ENCODE measurements around the gene NAGPA.
"Not testable (repeated sequence)": the region's sequence is repeated elsewhere in the genome, so short reads cannot be mapped to it uniquely, and the experiment has no call there.

The NAGPA gene

GRCh38 chr16:5033256-5034166, at the start of gene NAGPA:
Gene NAGPA, minus strand, starts transcription at chr16:5033935. Its CDS starts 21 bp downstream, at chr16:5033914.
- Histone ChIP-seq H3K27me3 (ENCODE audit: control insufficient read depth, insufficient read depth, low read length) (peaks cover 9% of the 10 kb centered on the region), H3K4me3 (ENCODE audit: low read depth, low read length) (peak within 1 kb of the TSS; percentile 96), H3K9me3 (ENCODE audit: control insufficient read depth, insufficient read depth, low read depth, low read length) (no peaks in the 10 kb centered on the region), H3K36me3 (ENCODE audit: control insufficient read depth, insufficient read depth, low read length) (no peaks in the 10 kb centered on the region), H3K4me1 (ENCODE audit: control insufficient read depth, insufficient read depth, low read length) (peaks cover 20% of the 10 kb centered on the region), H3K9ac (ENCODE audit: low read length) (peak within 1 kb of the TSS; percentile 81), H3K27ac (ENCODE audit: low read depth, low read length) (no peak within 1 kb of the TSS)

GRCh38 chr16:5080996-5081395, 47.3 kb upstream of the NAGPA start:
- not testable (repeated sequence) for H3K27me3 ChIP-seq (ENCODE audit: control insufficient read depth, insufficient read depth, low read length); H3K9ac ChIP-seq (ENCODE audit: low read length); H3K4me3 ChIP-seq (ENCODE audit: low read depth, low read length); H3K9me3 ChIP-seq (ENCODE audit: control insufficient read depth, insufficient read depth, low read depth, low read length); H3K4me1 ChIP-seq (ENCODE audit: control insufficient read depth, insufficient read depth, low read length); H3K27ac ChIP-seq (ENCODE audit: low read depth, low read length)
- H3K36me3 ChIP-seq (ENCODE audit: control insufficient read depth, insufficient read depth, low read length): peaks cover 27% of the 10 kb centered on the region

- H3K9me3 ChIP-seq (ENCODE audit: control insufficient read depth, insufficient read depth, low read depth, low read length); H3K4me3 ChIP-seq (ENCODE audit: low read depth, low read length); H3K27me3 ChIP-seq (ENCODE audit: control insufficient read depth, insufficient read depth, low read length); H3K4me1 ChIP-seq (ENCODE audit: control insufficient read depth, insufficient read depth, low read length); H3K27ac ChIP-seq (ENCODE audit: low read depth, low read length); H3K9ac ChIP-seq (ENCODE audit: low read length): not testable (repeated sequence)
- H3K36me3 ChIP-seq (ENCODE audit: control insufficient read depth, insufficient read depth, low read length): peaks cover 30% of the 10 kb centered on the region
These were observed 46.7 kb upstream of the NAGPA start for GRCh38 chr16:5080461-5080860.

GRCh38 chr16:5078626-5079025, 44.9 kb upstream of the NAGPA start:
- Histone ChIP-seq H3K9ac (ENCODE audit: low read length) (no peak overlapping the region), H3K27ac (ENCODE audit: low read depth, low read length) (no peak overlapping the region), H3K36me3 (ENCODE audit: control insufficient read depth, insufficient read depth, low read length) (peaks cover 34% of the 10 kb centered on the region), H3K9me3 (ENCODE audit: control insufficient read depth, insufficient read depth, low read depth, low read length) (no peaks in the 10 kb centered on the region), H3K27me3 (ENCODE audit: control insufficient read depth, insufficient read depth, low read length) (no peaks in the 10 kb centered on the region), H3K4me1 (ENCODE audit: control insufficient read depth, insufficient read depth, low read length) (no peaks in the 10 kb centered on the region), H3K4me3 (ENCODE audit: low read depth, low read length) (no peak overlapping the region)

GRCh38 chr16:5077304-5077703, 43.6 kb upstream of the NAGPA start:
- no peak overlapping the region for H3K4me3 ChIP-seq (ENCODE audit: low read depth, low read length)
- no peak overlapping the region for H3K9ac ChIP-seq (ENCODE audit: low read length)
- no peak overlapping the region for H3K27ac ChIP-seq (ENCODE audit: low read depth, low read length)
- H3K36me3 ChIP-seq (ENCODE audit: control insufficient read depth, insufficient read depth, low read length): peaks cover 38% of the 10 kb centered on the region
- H3K9me3 ChIP-seq (ENCODE audit: control insufficient read depth, insufficient read depth, low read depth, low read length): no peaks in the 10 kb centered on the region
- H3K27me3 ChIP-seq (ENCODE audit: control insufficient read depth, insufficient read depth, low read length): no peaks in the 10 kb centered on the region
- peaks cover 6% of the 10 kb centered on the region for H3K4me1 ChIP-seq (ENCODE audit: control insufficient read depth, insufficient read depth, low read length)

GRCh38 chr16:5075637-5076036, 41.9 kb upstream of the NAGPA start:
- Histone ChIP-seq H3K27ac (ENCODE audit: low read depth, low read length) (no peak overlapping the region), H3K9me3 (ENCODE audit: control insufficient read depth, insufficient read depth, low read depth, low read length) (no peaks in the 10 kb centered on the region), H3K27me3 (ENCODE audit: control insufficient read depth, insufficient read depth, low read length) (no peaks in the 10 kb centered on the region), H3K36me3 (ENCODE audit: control insufficient read depth, insufficient read depth, low read length) (peaks cover 35% of the 10 kb centered on the region), H3K4me3 (ENCODE audit: low read depth, low read length) (no peak overlapping the region), H3K9ac (ENCODE audit: low read length) (no peak overlapping the region), H3K4me1 (ENCODE audit: control insufficient read depth, insufficient read depth, low read length) (peaks cover 9% of the 10 kb centered on the region)

- not testable (repeated sequence) for H3K27ac ChIP-seq (ENCODE audit: low read depth, low read length); H3K27me3 ChIP-seq (ENCODE audit: control insufficient read depth, insufficient read depth, low read length); H3K4me3 ChIP-seq (ENCODE audit: low read depth, low read length); H3K9me3 ChIP-seq (ENCODE audit: control insufficient read depth, insufficient read depth, low read depth, low read length); H3K4me1 ChIP-seq (ENCODE audit: control insufficient read depth, insufficient read depth, low read length); H3K9ac ChIP-seq (ENCODE audit: low read length)
- peaks cover 35% of the 10 kb centered on the region for H3K36me3 ChIP-seq (ENCODE audit: control insufficient read depth, insufficient read depth, low read length)
These were observed 40.0 kb upstream of the NAGPA start for GRCh38 chr16:5073771-5074170.

- no peak overlapping the region for H3K27ac ChIP-seq (ENCODE audit: low read depth, low read length)
- H3K9ac ChIP-seq (ENCODE audit: low read length): no peak overlapping the region
- H3K4me3 ChIP-seq (ENCODE audit: low read depth, low read length): no peak overlapping the region
- peaks cover 9% of the 10 kb centered on the region for H3K4me1 ChIP-seq (ENCODE audit: control insufficient read depth, insufficient read depth, low read length)
- no peaks in the 10 kb centered on the region for H3K9me3 ChIP-seq (ENCODE audit: control insufficient read depth, insufficient read depth, low read depth, low read length)
- H3K27me3 ChIP-seq (ENCODE audit: control insufficient read depth, insufficient read depth, low read length): no peaks in the 10 kb centered on the region
- peaks cover 35% of the 10 kb centered on the region for H3K36me3 ChIP-seq (ENCODE audit: control insufficient read depth, insufficient read depth, low read length)
These were observed 39.5 kb upstream of the NAGPA start for GRCh38 chr16:5073279-5073629.

- Histone ChIP-seq H3K27me3 (ENCODE audit: control insufficient read depth, insufficient read depth, low read length) (no peaks in the 10 kb centered on the region), H3K4me3 (ENCODE audit: low read depth, low read length) (peak overlapping the region; percentile 92), H3K9ac (ENCODE audit: low read length) (peak overlapping the region; percentile 90), H3K36me3 (ENCODE audit: control insufficient read depth, insufficient read depth, low read length) (peaks cover 32% of the 10 kb centered on the region), H3K27ac (ENCODE audit: low read depth, low read length) (0 out of 2 replicates have a peak overlapping the region, but pooled peaks have one; percentile 69), H3K4me1 (ENCODE audit: control insufficient read depth, insufficient read depth, low read length) (peaks cover 9% of the 10 kb centered on the region), H3K9me3 (ENCODE audit: control insufficient read depth, insufficient read depth, low read depth, low read length) (no peaks in the 10 kb centered on the region)
These were observed 38.9 kb upstream of the NAGPA start for GRCh38 chr16:5072334-5073278.

- H3K9ac ChIP-seq (ENCODE audit: low read length): peak within 1 kb of the TSS; percentile 90
- H3K27ac ChIP-seq (ENCODE audit: low read depth, low read length): peak within 1 kb of the TSS; percentile 69; the same call in 1 of the 2 replicates
- no peaks in the 10 kb centered on the region for H3K27me3 ChIP-seq (ENCODE audit: control insufficient read depth, insufficient read depth, low read length)
- H3K9me3 ChIP-seq (ENCODE audit: control insufficient read depth, insufficient read depth, low read depth, low read length): no peaks in the 10 kb centered on the region
- H3K4me1 ChIP-seq (ENCODE audit: control insufficient read depth, insufficient read depth, low read length): peaks cover 9% of the 10 kb centered on the region
- peaks cover 26% of the 10 kb centered on the region for H3K36me3 ChIP-seq (ENCODE audit: control insufficient read depth, insufficient read depth, low read length)
- peak within 1 kb of the TSS; percentile 92 for H3K4me3 ChIP-seq (ENCODE audit: low read depth, low read length)
These were observed 38.1 kb upstream of the NAGPA start, which contains the start of gene ALG1 for GRCh38 chr16:5071681-5072333. Gene ALG1, plus strand, starts transcription at chr16:5071843. Its CDS starts 7 bp downstream, at chr16:5071850.

All from HUES6 (cell line).